HL-60 (cell line): ENCODE measurements around the gene ETV5.

Experiments used
- CTCF ChIP-seq: IDR thresholded peaks from one replicate; pipeline ENCODE4 v1.5.1; 2011; ENCODE audit warnings: low read length, control low read depth, inconsistent platforms; ENCODE audit not compliant: insufficient read depth
- POLR2AphosphoS5 ChIP-seq: IDR thresholded peaks from 2 replicates; pipeline ENCODE4 v1.6.1; 2012; ENCODE audit warnings: low read depth
- TF ChIP-seq, protein P1 (sequence below): IDR thresholded peaks from 2 replicates; pipeline ENCODE4 v1.6.1; 2012; ENCODE audit warnings: low read depth; ENCODE audit not compliant: insufficient replicate concordance

GRCh38 chr3:186012137-186012536 lies 96.8 kb downstream of the ETV5 start:
- TF ChIP-seq POLR2AphosphoS5 (no peak), CTCF (no peak)
- TF ChIP-seq, protein P1, sequence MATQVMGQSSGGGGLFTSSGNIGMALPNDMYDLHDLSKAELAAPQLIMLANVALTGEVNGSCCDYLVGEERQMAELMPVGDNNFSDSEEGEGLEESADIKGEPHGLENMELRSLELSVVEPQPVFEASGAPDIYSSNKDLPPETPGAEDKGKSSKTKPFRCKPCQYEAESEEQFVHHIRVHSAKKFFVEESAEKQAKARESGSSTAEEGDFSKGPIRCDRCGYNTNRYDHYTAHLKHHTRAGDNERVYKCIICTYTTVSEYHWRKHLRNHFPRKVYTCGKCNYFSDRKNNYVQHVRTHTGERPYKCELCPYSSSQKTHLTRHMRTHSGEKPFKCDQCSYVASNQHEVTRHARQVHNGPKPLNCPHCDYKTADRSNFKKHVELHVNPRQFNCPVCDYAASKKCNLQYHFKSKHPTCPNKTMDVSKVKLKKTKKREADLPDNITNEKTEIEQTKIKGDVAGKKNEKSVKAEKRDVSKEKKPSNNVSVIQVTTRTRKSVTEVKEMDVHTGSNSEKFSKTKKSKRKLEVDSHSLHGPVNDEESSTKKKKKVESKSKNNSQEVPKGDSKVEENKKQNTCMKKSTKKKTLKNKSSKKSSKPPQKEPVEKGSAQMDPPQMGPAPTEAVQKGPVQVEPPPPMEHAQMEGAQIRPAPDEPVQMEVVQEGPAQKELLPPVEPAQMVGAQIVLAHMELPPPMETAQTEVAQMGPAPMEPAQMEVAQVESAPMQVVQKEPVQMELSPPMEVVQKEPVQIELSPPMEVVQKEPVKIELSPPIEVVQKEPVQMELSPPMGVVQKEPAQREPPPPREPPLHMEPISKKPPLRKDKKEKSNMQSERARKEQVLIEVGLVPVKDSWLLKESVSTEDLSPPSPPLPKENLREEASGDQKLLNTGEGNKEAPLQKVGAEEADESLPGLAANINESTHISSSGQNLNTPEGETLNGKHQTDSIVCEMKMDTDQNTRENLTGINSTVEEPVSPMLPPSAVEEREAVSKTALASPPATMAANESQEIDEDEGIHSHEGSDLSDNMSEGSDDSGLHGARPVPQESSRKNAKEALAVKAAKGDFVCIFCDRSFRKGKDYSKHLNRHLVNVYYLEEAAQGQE = no peak
